DND-41 (cell line): ENCODE measurements around the gene DISC1.

Experiments
- CTCF ChIP-seq: IDR thresholded peaks from 2 replicates; pipeline ENCODE4 v1.5.1; 2012; ENCODE audit warnings: borderline replicate concordance, low read length, moderate library complexity, mild to moderate bottlenecking; ENCODE audit not compliant: poor library complexity, severe bottlenecking; ENCODE audit errors: extremely low read depth
- EZH2 ChIP-seq: IDR thresholded peaks from 3 replicates; pipeline ENCODE4 v1.6.1; 2012; ENCODE audit warnings: borderline replicate concordance, low read depth, mild to moderate bottlenecking, moderate library complexity, low read length, inconsistent platforms; ENCODE audit not compliant: severe bottlenecking

- TF ChIP-seq CTCF (no peak), EZH2 (no peak)
Measured at GRCh38 chr1:231855926-231856325, 229.3 kb downstream of the DISC1 start.
